Measurements from ENCODE around the gene LY6G6F. TPM values are rescaled to one million over a fixed set of nuclear protein-coding genes. Genes with fewer than 3 reads are reported as not detected.

Gene LY6G6F
- polyA plus RNA-seq, 2 of the 4 experiments (the other 2 are of a cell fraction) = not detected

DNA sequence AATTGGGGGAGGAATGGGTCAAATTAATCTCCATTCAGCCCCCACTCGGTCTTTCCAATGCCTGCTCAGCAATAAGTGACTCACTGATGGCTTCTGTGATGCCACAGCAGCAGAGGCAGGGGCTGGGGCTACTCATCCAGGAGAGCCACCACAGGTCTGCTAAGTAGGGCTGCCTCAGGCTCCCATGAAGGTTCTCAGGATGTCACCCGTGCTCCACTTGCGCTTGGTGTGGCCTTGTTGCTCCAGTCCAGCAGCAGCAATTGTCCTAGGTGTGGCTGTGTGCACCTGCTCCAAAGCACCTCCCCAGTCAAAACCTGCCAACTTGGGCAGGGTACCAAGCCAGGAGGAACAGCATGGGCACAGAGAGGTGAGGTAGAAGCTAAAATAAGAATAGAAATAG lies 15.5 kb downstream of the LY6G6F start:
- no peak for TF ChIP-seq USF2 (IDR thresholded peaks at IDR 0.05)
- TF ChIP-seq TFCP2L1 (CRISPR knock-in tag; IDR thresholded peaks at IDR 0.05) = no peak
- no peak for TF ChIP-seq NR3C1 (IDR thresholded peaks at IDR 0.05)
- no peak for TF ChIP-seq SMC3 (IDR thresholded peaks at IDR 0.05)
- no peak for TF ChIP-seq MAFK (IDR thresholded peaks at IDR 0.05; ENCODE audit: partially characterized antibody)
- ChIA-PET POLR2A (no interaction called here), CTCF (interaction anchor here (0.9 to 1.6 kb wide), 4 partner anchors 9 to 108 kb away, joined by 3 to 6 read pairs (median 4); no protein-coding TSS in a partner anchor)
- no peak for FAIRE-seq
- WGBS (ENCODE audit: missing lambda C conversion rate) = 58% methylated on average over 3 of the region's 3 CpGs
- no peaks in the 10 kb centered on the region for H3K4me1 ChIP-seq
- DNase-seq (ENCODE audit: low read depth in 1 of 2, low spot score in 1 of 2) = no peak
- no peak overlapping the region for H3K4me2 ChIP-seq
- no peak overlapping the region for H3K4me3 ChIP-seq
- H3K9me3 ChIP-seq = no peaks in the 10 kb centered on the region
- ATAC-seq = no peak
- no peak overlapping the region for H3K27ac ChIP-seq

- no peak for ATAC-seq
- TF ChIP-seq POLR2A (IDR thresholded peaks at IDR 0.05; ENCODE audit: low read length) (no peak), ZC3H11A (IDR thresholded peaks at IDR 0.05) (no peak), FOXS1 (CRISPR knock-in tag; IDR thresholded peaks at IDR 0.05) (no peak), HOXB5 (CRISPR knock-in tag; IDR thresholded peaks at IDR 0.05) (no peak), KDM5A (IDR thresholded peaks at IDR 0.05) (no peak), ELK1 (IDR thresholded peaks at IDR 0.05; ENCODE audit: low read depth, low read length) (no peak), ATOH8 (CRISPR knock-in tag; IDR thresholded peaks at IDR 0.05; ENCODE audit: low read depth) (no peak), ZNF302 (CRISPR knock-in tag; IDR thresholded peaks at IDR 0.05) (no peak), BCL3 (IDR thresholded peaks at IDR 0.05) (no peak)
- POLR2A ChIA-PET = interaction anchor here (1.2 kb wide), 1 partner anchor 83 kb away, joined by 3 read pairs; the partner anchor contains the start of gene LSM2
- no peak within 1 kb of the TSS for H3K4me2 ChIP-seq
- no peaks in the 10 kb centered on the region for H3K9me3 ChIP-seq
- DNase-seq (ENCODE audit: low read depth in 1 of 2, low spot score in 1 of 2) = no peak
- no peak within 1 kb of the TSS for H3K4me3 ChIP-seq
- FAIRE-seq = no peak
- CTCF ChIA-PET = interaction anchor here (1.1 to 3.9 kb wide), 5 partner anchors 9 to 40 kb away, joined by 3 to 10 read pairs (median 6); partner anchors contain the start of gene CLIC1
- WGBS (ENCODE audit: missing lambda C conversion rate) = 84% methylated on average over 34 of the region's 46 CpGs
- no peaks in the 10 kb centered on the region for H3K4me1 ChIP-seq
- H3K27ac ChIP-seq = no peak within 1 kb of the TSS
Observed at GRCh38 chr6:31723245-31723979, 16.7 kb downstream of the LY6G6F start, which contains the start of gene MPIG6B. Gene MPIG6B, plus strand, starts transcription at chr6:31723373. Its CDS starts 11 bp downstream, at chr6:31723384.

DNA sequence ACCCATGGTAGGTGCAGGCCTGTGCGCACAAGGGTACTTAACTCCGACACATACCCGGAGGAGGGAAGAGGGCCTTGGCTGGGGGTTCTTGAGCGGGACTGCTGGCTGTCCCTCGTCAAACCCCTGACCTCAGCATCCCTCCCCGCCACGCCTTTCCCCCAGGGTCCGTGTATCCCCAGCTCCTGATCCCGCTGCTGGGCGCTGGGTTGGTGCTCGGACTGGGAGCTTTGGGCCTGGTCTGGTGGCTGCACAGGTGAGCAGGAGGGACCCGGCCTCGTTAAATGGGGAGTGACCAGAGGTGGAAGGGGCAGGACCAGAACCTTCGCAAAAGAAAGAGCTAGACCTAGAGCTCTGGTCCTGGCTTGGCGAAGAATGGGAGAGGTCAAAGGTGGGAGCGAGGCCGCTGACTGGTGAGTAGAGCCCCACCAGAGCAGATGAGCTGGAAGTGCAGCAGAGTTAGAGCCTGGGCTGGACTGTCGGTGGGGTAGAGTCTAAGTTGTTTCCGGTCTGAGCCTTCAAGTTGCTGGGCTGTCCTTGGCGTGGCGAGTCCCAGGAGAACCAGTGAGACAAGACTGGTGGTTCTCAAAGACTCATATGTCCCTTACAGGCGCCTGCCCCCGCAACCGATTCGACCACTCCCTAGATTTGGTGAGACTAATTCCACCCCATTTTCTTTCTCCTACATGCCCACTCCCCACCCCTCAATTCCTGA lies 17.5 kb downstream of the LY6G6F start:
- WGBS (ENCODE audit: missing lambda C conversion rate) = 91% methylated on average over 20 of the region's 25 CpGs
- CTCF ChIA-PET = interaction anchor here (1.1 to 3.9 kb wide), 5 partner anchors 10 to 106 kb away, joined by 4 to 10 read pairs (median 6); partner anchors contain the start of gene CLIC1
- no peak for ATAC-seq

More for the DNA sequence above, 17.5 kb downstream of the LY6G6F start:
- no peak for TF ChIP-seq HDAC2 (IDR thresholded peaks at IDR 0.05)
- H3K9me3 ChIP-seq = no peaks in the 10 kb centered on the region
- FAIRE-seq = no peak
- no peak overlapping the region for H3K4me3 ChIP-seq
- no peak overlapping the region for H3K27ac ChIP-seq
- no peaks in the 10 kb centered on the region for H3K4me1 ChIP-seq
- POLR2A ChIA-PET = interaction anchor here (1.2 to 1.7 kb wide), 2 partner anchors 20 to 83 kb away, joined by 3 to 6 read pairs; partner anchors contain the start of gene LSM2
- no peak for DNase-seq (ENCODE audit: low read depth in 1 of 2, low spot score in 1 of 2)
- no peak overlapping the region for H3K4me2 ChIP-seq
